Measurements from ENCODE around the gene MAP2K7. TPM values are rescaled to one million over a fixed set of nuclear protein-coding genes. Genes with fewer than 3 reads are reported as not detected.

MAP2K7 gene
- total RNA-seq, 2 experiments from 2014 or later = 36.8 to 37.0 TPM

GRCh38 chr19:7869910-7870511 is 33.7 kb upstream of the MAP2K7 start:
- peaks cover 39% of the 10 kb centered on the region for H3K27me3 Mint-ChIP-seq
- POLR2A ChIA-PET = interaction anchor here (0.6 to 1.5 kb wide), 5 partner anchors 9 to 1201 kb away, joined by 3 to 4 read pairs (median 3); partner anchors contain the start of genes PET100 and XAB2
- ATAC-seq = no peak

DNA sequence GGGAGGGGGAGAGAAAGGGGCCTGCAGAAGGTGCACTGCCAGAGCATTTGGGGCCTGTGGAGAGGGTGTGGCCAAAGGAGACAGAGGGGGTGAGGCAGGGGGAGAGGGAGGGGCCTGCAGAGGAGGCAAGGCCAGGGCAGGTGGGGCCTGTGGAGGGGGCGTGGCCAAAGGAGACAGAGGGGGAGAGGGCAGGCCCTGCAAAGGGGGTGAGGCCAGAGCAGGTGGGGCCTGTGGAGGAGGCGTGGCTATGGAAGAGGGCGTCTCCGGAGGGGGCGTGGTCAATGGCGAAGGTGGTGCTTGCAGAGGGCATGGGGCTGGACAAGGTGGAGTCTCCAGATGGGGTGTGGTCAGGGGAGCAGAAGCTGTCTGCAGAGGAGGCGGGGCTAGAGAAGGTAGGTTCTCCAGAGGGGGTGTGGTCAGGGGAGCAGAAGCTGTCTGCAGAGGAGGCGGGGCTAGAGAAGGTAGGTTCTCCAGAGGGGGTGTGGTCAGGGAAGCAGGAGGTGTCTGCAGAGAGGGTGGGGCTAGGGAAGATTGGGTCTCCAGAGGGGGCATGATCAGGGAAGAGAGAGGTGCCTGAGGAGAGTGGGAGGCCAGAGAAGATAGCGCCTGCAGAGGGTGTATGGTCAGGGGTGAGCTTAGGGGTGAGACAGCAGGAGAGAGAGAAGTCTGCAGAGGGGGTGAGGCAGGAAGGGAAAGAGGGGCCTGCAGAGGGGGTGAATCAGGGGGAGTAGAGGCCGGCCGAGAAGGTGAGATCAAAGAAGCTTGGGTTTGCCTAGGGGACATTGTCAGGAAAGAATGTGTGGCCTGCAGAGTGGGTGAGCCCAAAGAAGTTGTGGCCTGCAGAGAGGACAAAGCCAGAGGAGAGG is 32.9 kb upstream of the MAP2K7 start:
- no peak overlapping the region for H3K4me3 Mint-ChIP-seq
- POLR2A ChIA-PET = interaction anchor here (0.6 kb wide), 1 partner anchor 1202 kb away, joined by 3 read pairs; no protein-coding TSS in a partner anchor
- DNase-seq (peak; percentile 82), ATAC-seq (peak; percentile 14)
- TF ChIP-seq, protein P1, sequence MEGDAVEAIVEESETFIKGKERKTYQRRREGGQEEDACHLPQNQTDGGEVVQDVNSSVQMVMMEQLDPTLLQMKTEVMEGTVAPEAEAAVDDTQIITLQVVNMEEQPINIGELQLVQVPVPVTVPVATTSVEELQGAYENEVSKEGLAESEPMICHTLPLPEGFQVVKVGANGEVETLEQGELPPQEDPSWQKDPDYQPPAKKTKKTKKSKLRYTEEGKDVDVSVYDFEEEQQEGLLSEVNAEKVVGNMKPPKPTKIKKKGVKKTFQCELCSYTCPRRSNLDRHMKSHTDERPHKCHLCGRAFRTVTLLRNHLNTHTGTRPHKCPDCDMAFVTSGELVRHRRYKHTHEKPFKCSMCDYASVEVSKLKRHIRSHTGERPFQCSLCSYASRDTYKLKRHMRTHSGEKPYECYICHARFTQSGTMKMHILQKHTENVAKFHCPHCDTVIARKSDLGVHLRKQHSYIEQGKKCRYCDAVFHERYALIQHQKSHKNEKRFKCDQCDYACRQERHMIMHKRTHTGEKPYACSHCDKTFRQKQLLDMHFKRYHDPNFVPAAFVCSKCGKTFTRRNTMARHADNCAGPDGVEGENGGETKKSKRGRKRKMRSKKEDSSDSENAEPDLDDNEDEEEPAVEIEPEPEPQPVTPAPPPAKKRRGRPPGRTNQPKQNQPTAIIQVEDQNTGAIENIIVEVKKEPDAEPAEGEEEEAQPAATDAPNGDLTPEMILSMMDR (IDR thresholded peaks at IDR 0.05) = no peak
- H3K27ac Mint-ChIP-seq = no peak overlapping the region
- H3K9me3 Mint-ChIP-seq = no peaks in the 10 kb centered on the region
- H3K4me1 Mint-ChIP-seq (ENCODE audit: low read depth) = peaks cover 35% of the 10 kb centered on the region
- H3K27me3 Mint-ChIP-seq = peaks cover 32% of the 10 kb centered on the region
- CTCF ChIA-PET = no interaction called here
- intact Hi-C loops (cut with micrococcal nuclease) = no loop called here
- H3K36me3 Mint-ChIP-seq (ENCODE audit: low read depth) = no peaks in the 10 kb centered on the region

More at GRCh38 chr19:7869910-7870511, 33.7 kb upstream of the MAP2K7 start:
- no peaks in the 10 kb centered on the region for H3K36me3 Mint-ChIP-seq (ENCODE audit: low read depth)
- H3K9me3 Mint-ChIP-seq = no peaks in the 10 kb centered on the region
- DNase-seq = peak; percentile 76
- CTCF ChIA-PET = interaction anchor here (0.6 to 1.9 kb wide), 30 partner anchors 8 to 522 kb away, joined by 3 to 27 read pairs (median 4); partner anchors contain the start of genes LRRC8E, MAP2K7, SNAPC2 and TIMM44
- TF ChIP-seq, protein P1 (IDR thresholded peaks at IDR 0.05) = no peak
- peaks cover 39% of the 10 kb centered on the region for H3K4me1 Mint-ChIP-seq (ENCODE audit: low read depth)
- H3K27ac Mint-ChIP-seq = no peak overlapping the region
- intact Hi-C loops (cut with micrococcal nuclease) = no loop called here
- H3K4me3 Mint-ChIP-seq = peak overlapping the region; percentile 42

GRCh38 chr19:7871437-7872305 is 32.0 kb upstream of the MAP2K7 start:
- H3K27ac Mint-ChIP-seq = no peak overlapping the region
- no peaks in the 10 kb centered on the region for H3K36me3 Mint-ChIP-seq (ENCODE audit: low read depth)
- H3K4me1 Mint-ChIP-seq (ENCODE audit: low read depth) = peaks cover 35% of the 10 kb centered on the region
- ChIA-PET CTCF (no interaction called here), POLR2A (interaction anchor here (0.9 to 1.7 kb wide), 2 partner anchors 13 to 72 kb away, joined by 3 to 6 read pairs; partner anchors contain the start of gene TIMM44)
- H3K9me3 Mint-ChIP-seq = no peaks in the 10 kb centered on the region
- TF ChIP-seq, protein P1 (IDR thresholded peaks at IDR 0.05) = no peak
- intact Hi-C loops (cut with micrococcal nuclease) = no loop called here
- H3K27me3 Mint-ChIP-seq = peaks cover 32% of the 10 kb centered on the region
- peak overlapping the region; percentile 2 for H3K4me3 Mint-ChIP-seq
- DNase-seq (peak; percentile 97), ATAC-seq (peak; percentile 24)

DNA sequence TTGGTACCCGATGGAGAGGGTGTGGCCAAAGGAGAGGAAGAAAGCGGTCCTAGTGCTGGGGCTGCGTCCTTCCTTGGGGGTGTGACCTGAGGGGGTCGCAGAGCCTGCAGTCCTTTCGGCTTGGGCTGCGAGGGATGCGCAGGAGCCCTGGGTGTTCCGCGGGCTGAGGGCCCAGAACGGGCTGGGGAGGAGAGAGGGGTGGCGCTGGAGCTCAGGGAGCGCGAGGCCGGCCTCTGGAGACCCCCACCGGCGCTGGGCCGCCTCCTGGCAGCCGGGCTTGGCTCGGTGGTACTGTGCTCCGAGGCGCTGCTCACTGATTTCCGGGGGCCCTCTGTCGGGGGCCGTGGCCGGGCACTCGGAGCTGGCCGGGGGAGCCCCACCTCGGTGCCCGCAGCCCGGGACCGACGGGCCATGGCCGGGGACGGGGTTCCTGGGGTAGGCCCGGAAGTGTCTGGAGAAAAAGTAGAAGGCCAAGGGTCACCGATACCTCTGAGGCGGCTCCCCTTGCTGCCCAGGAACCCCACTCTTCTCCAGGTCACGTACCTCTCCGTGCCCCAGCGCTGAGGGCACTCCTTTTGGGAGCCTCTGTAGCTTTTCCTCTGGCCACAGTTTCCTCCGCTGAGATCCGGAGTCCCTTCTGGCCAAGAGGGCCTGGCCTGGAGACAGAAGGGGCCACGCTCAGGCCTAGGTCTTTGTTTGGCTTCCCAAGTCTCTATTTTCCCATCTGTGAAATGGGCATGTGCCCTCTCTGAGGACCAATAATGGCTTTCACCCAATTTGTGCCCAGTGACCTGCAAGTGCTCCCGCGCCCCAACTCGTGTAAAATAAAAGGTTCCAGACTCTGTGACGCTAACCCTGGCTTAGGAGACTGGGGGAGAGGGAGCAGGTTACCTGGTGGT is 31.1 kb upstream of the MAP2K7 start:
- Mint-ChIP-seq H3K36me3 (ENCODE audit: low read depth) (no peaks in the 10 kb centered on the region), H3K4me1 (ENCODE audit: low read depth) (peaks cover 35% of the 10 kb centered on the region), H3K27me3 (peaks cover 26% of the 10 kb centered on the region), H3K4me3 (no peak overlapping the region), H3K27ac (no peak overlapping the region), H3K9me3 (no peaks in the 10 kb centered on the region)
- CTCF ChIA-PET = no interaction called here
- DNase-seq (no peak), ATAC-seq (no peak)
- POLR2A ChIA-PET = interaction anchor here (0.9 to 1.7 kb wide), 2 partner anchors 14 to 71 kb away, joined by 3 to 6 read pairs; partner anchors contain the start of gene TIMM44
- intact Hi-C loops (cut with micrococcal nuclease) = no loop called here
- TF ChIP-seq, protein P1 (IDR thresholded peaks at IDR 0.05) = no peak
